Endodermal cell (in vitro differentiated cells): ENCODE measurements around the gene OTOS. TPM values are rescaled to one million over a fixed set of nuclear protein-coding genes. Genes with fewer than 3 reads are reported as not detected.

Source experiments
- DNase-seq: peaks from one replicate; pipeline ENCODE4 v3.0.0-alpha.2; 2017
- H3K27ac ChIP-seq: 2 replicates; pipeline ENCODE4 v1.5.1; 2013; ENCODE audit warnings: mild to moderate bottlenecking, low read depth, low read length, moderate library complexity
- H3K27me3 ChIP-seq: 2 replicates; pipeline ENCODE4 v1.6.1; 2013; ENCODE audit warnings: mild to moderate bottlenecking, low read length, moderate library complexity; ENCODE audit not compliant: insufficient read depth, control insufficient read depth, poor library complexity, severe bottlenecking
- H3K36me3 ChIP-seq: 2 replicates; pipeline ENCODE4 v1.7.0; 2013; ENCODE audit warnings: mild to moderate bottlenecking, low read length, moderate library complexity; ENCODE audit not compliant: control insufficient read depth, insufficient read depth
- H3K4me1 ChIP-seq: one replicate; pipeline ENCODE4 v1.7.0; 2013; ENCODE audit warnings: low read length; ENCODE audit not compliant: control insufficient read depth, insufficient read depth
- H3K4me3 ChIP-seq: 2 replicates; pipeline ENCODE4 v1.5.1; 2013; ENCODE audit warnings: mild to moderate bottlenecking, low read length, moderate library complexity
- H3K9ac ChIP-seq: 2 replicates; pipeline ENCODE4 v1.6.1; 2013; ENCODE audit warnings: mild to moderate bottlenecking, low read length, moderate library complexity; ENCODE audit not compliant: poor library complexity, severe bottlenecking; ENCODE audit errors: extremely low read depth
- H3K9me3 ChIP-seq: 2 replicates; pipeline ENCODE4 v1.6.1; 2013; ENCODE audit warnings: mild to moderate bottlenecking, low read length, moderate library complexity; ENCODE audit not compliant: control insufficient read depth
- H3K27ac Mint-ChIP-seq: 2 replicates; pipeline ENCODE4 v1.8.0; 2020; ENCODE audit warnings: mixed read lengths
- H3K27me3 Mint-ChIP-seq: 2 replicates; pipeline ENCODE4 v1.8.0; 2021; ENCODE audit warnings: mild to moderate bottlenecking, mixed read lengths; ENCODE audit not compliant: insufficient read depth
- H3K36me3 Mint-ChIP-seq: 2 replicates; pipeline ENCODE4 v1.8.0; 2020; ENCODE audit warnings: low read depth, mixed read lengths
- H3K4me1 Mint-ChIP-seq: 2 replicates; pipeline ENCODE4 v1.8.0; 2020; ENCODE audit warnings: mixed read lengths
- H3K4me3 Mint-ChIP-seq: 2 replicates; pipeline ENCODE4 v1.8.0; 2020; ENCODE audit warnings: mild to moderate bottlenecking, moderate library complexity, mixed read lengths
- H3K9me3 Mint-ChIP-seq: 2 replicates; pipeline ENCODE4 v1.8.0; 2020; ENCODE audit warnings: mild to moderate bottlenecking, mixed read lengths
- CTCF ChIP-seq: fragments of 200-600 bp; sonication (generic); conservative IDR thresholded peaks from 2 replicates; pipeline ENCODE4 v1.5.0; 2021; ENCODE audit warnings: antibody characterized with exemption, mild to moderate bottlenecking
- WGBS, 2 experiments: methylation state at CpG; one replicate each; pipeline versions ENCODE4 v1.1.5 to v1.1.7; 2013; ENCODE audit warnings: missing lambda C conversion rate in 2 of 2, mixed read lengths in 1 of 2; ENCODE audit not compliant: insufficient coverage in 1 of 2, insufficient read length in 1 of 2; 5-methylcytosine and 5-hydroxymethylcytosine counted together
- total RNA-seq, 2 donors: library from RNA; stranded (reverse); fragmentation: NEBNext Ultra II Directional in 1 of 2; extraction: Animal tissue kit (Norgen Biotek cat#: 25700) in 1 of 2; gene quantifications; 2 replicates in 1 of 2; 3 replicates in 1 of 2; pipeline ENCODE4 v1.2.1, GENCODE V29; 2021

The OTOS gene
- total RNA-seq, 2 donors from 2014 or later, result not detected

GRCh38 chr2:240160291-240161086 is 20.0 kb upstream of the OTOS start:
- no peaks in the 10 kb centered on the region for H3K4me1 Mint-ChIP-seq
- H3K9me3 ChIP-seq, result no peaks in the 10 kb centered on the region
- H3K9ac ChIP-seq, result no peak overlapping the region
- no peak overlapping the region for H3K4me3 ChIP-seq
- H3K27me3 ChIP-seq, result no peaks in the 10 kb centered on the region
- H3K4me3 Mint-ChIP-seq, result no peak overlapping the region
- no peaks in the 10 kb centered on the region for H3K4me1 ChIP-seq
- no peaks in the 10 kb centered on the region for H3K9me3 Mint-ChIP-seq
- no peaks in the 10 kb centered on the region for H3K36me3 Mint-ChIP-seq
- no peak for DNase-seq
- no peak overlapping the region for H3K27ac ChIP-seq
- no peak for TF ChIP-seq CTCF
- no peaks in the 10 kb centered on the region for H3K36me3 ChIP-seq
- no peak overlapping the region for H3K27ac Mint-ChIP-seq
- H3K27me3 Mint-ChIP-seq, result peaks cover 4% of the 10 kb centered on the region
- WGBS, 2 experiments, result 91 to 92% methylated on average over 16 to 18 of the region's 18 CpGs

GRCh38 chr2:240159251-240159839 is 18.9 kb upstream of the OTOS start:
- no peak for TF ChIP-seq CTCF

GRCh38 chr2:240157147-240157470 is 16.7 kb upstream of the OTOS start:
- H3K27me3 Mint-ChIP-seq, result peaks cover 6% of the 10 kb centered on the region
- Histone ChIP-seq H3K27me3 (peaks cover 6% of the 10 kb centered on the region), H3K4me1 (no peaks in the 10 kb centered on the region), H3K4me3 (no peak overlapping the region), H3K9me3 (no peaks in the 10 kb centered on the region), H3K27ac (no peak overlapping the region), H3K36me3 (no peaks in the 10 kb centered on the region), H3K9ac (no peak overlapping the region)
- H3K9me3 Mint-ChIP-seq, result no peaks in the 10 kb centered on the region
- no peak overlapping the region for H3K27ac Mint-ChIP-seq
- 96 to 100% methylated on average over 2 to 5 of the region's 5 CpGs for WGBS, 2 experiments
- H3K36me3 Mint-ChIP-seq, result no peaks in the 10 kb centered on the region
- DNase-seq, result no peak
- no peak overlapping the region for H3K4me3 Mint-ChIP-seq
- H3K4me1 Mint-ChIP-seq, result no peaks in the 10 kb centered on the region
- TF ChIP-seq CTCF, result no peak

More at GRCh38 chr2:240159251-240159839, 18.9 kb upstream of the OTOS start:
- no peaks in the 10 kb centered on the region for H3K9me3 ChIP-seq
- H3K4me3 Mint-ChIP-seq, result no peak overlapping the region
- no peak overlapping the region for H3K27ac ChIP-seq
- no peaks in the 10 kb centered on the region for H3K36me3 Mint-ChIP-seq
- H3K9ac ChIP-seq, result no peak overlapping the region
- H3K4me1 Mint-ChIP-seq, result no peaks in the 10 kb centered on the region
- H3K27me3 Mint-ChIP-seq, result peaks cover 3% of the 10 kb centered on the region
- DNase-seq, result no peak
- H3K27me3 ChIP-seq, result no peaks in the 10 kb centered on the region
- 84 to 85% methylated on average over 11 to 20 of the region's 21 CpGs for WGBS, 2 experiments
- H3K9me3 Mint-ChIP-seq, result no peaks in the 10 kb centered on the region
- H3K4me3 ChIP-seq, result no peak overlapping the region
- H3K36me3 ChIP-seq, result no peaks in the 10 kb centered on the region
- H3K4me1 ChIP-seq, result no peaks in the 10 kb centered on the region
- no peak overlapping the region for H3K27ac Mint-ChIP-seq
